G401.6 (cell line): ENCODE data around the gene PGLYRP1.

Experiments used
- FAIRE-seq: peaks from 2 replicates; lab custom pipeline; 2012; peaks lifted over from hg19 to GRCh38; lab: Jason Lieb, UNC

The PGLYRP1 gene

GRCh38 chr19:46000491-46001246 is 22.2 kb downstream of the PGLYRP1 start:
- no peak for FAIRE-seq

GRCh38 chr19:45999653-46000121 is 23.2 kb downstream of the PGLYRP1 start:
- FAIRE-seq = no peak

GRCh38 chr19:45998834-45999233 is 24.0 kb downstream of the PGLYRP1 start:
- no peak for FAIRE-seq

GRCh38 chr19:45996933-45997332 is 25.9 kb downstream of the PGLYRP1 start:
- FAIRE-seq = no peak

- FAIRE-seq = no peak
These were observed 27.0 kb downstream of the PGLYRP1 start for GRCh38 chr19:45995715-45996385.

- FAIRE-seq = peak; percentile 99
These were observed 27.7 kb downstream of the PGLYRP1 start, which contains the start of gene CCDC61 for GRCh38 chr19:45994998-45995714. Gene CCDC61 (plus strand): TSS chr19:45995467. CDS start chr19:46003019, 7,552 bp downstream.

GRCh38 chr19:45994456-45994997 is 28.3 kb downstream of the PGLYRP1 start:
- FAIRE-seq = no peak

GRCh38 chr19:45990113-45990728 is 32.6 kb downstream of the PGLYRP1 start:
- FAIRE-seq = no peak

GRCh38 chr19:45985321-45985720 is 37.5 kb downstream of the PGLYRP1 start:
- no peak for FAIRE-seq

- FAIRE-seq = no peak
These were observed 41.5 kb downstream of the PGLYRP1 start for GRCh38 chr19:45981350-45981749.

- FAIRE-seq = no peak
These were observed 44.7 kb downstream of the PGLYRP1 start for GRCh38 chr19:45978156-45978555.

- no peak for FAIRE-seq
These were observed 46.7 kb downstream of the PGLYRP1 start for GRCh38 chr19:45976178-45976577.

- FAIRE-seq = no peak
These were observed 47.4 kb downstream of the PGLYRP1 start for GRCh38 chr19:45975306-45976070.

GRCh38 chr19:45973553-45974338 is 49.1 kb downstream of the PGLYRP1 start, which contains the start of gene NOVA2:
Gene NOVA2 (minus strand): TSS chr19:45973865. CDS start chr19:45973351, 514 bp downstream.
- FAIRE-seq = peak; percentile 11

- FAIRE-seq = no peak
These were observed 49.8 kb downstream of the PGLYRP1 start for GRCh38 chr19:45972947-45973540.

GRCh38 chr19:45972081-45972946 is 50.5 kb downstream of the PGLYRP1 start:
- FAIRE-seq = no peak

- FAIRE-seq = no peak
These were observed 51.5 kb downstream of the PGLYRP1 start for GRCh38 chr19:45971260-45971902.

GRCh38 chr19:45969676-45970075 is 53.2 kb downstream of the PGLYRP1 start:
- no peak for FAIRE-seq
